Bronchial epithelial cell (primary cell): ENCODE data around the gene CCDC121. TPM values are rescaled to one million over a fixed set of nuclear protein-coding genes. Genes with fewer than 3 reads are reported as not detected.

Experiments
- DNase-seq: peaks from one replicate; pipeline ENCODE4 v3.0.0-alpha.2; 2010; ENCODE audit warnings: low read depth
- FAIRE-seq: peaks from 2 replicates; lab custom pipeline; 2011; peaks lifted over from hg19 to GRCh38; lab: Jason Lieb, UNC
- H3K27me3 ChIP-seq: 2 replicates; pipeline ENCODE4 v1.5.1; 2011; ENCODE audit warnings: low read length; ENCODE audit not compliant: control insufficient read depth, insufficient read depth
- H3K36me3 ChIP-seq: 2 replicates; pipeline ENCODE4 v1.5.1; 2011; ENCODE audit warnings: low read length; ENCODE audit not compliant: control insufficient read depth, insufficient read depth
- H3K4me3 ChIP-seq: 2 replicates; pipeline ENCODE4 v1.5.1; 2011; ENCODE audit warnings: mild to moderate bottlenecking, low read depth, low read length, control low read depth
- total RNA-seq: library from RNA; depleted of rRNA; stranded (reverse); fragments of >200 nt; gene quantifications from 2 replicates; pipeline ENCODE4 v1.2.1, GENCODE V29; 2014
- TF ChIP-seq, protein P1 (sequence below): IDR thresholded peaks from 2 replicates; pipeline ENCODE4 v1.5.1; 2011; ENCODE audit warnings: mild to moderate bottlenecking, moderate library complexity, low read length, control low read depth, inconsistent platforms; ENCODE audit not compliant: insufficient read depth, severe bottlenecking

Gene CCDC121
- total RNA-seq, 1 donor from 2014 or later, result 0.79 TPM

DNA sequence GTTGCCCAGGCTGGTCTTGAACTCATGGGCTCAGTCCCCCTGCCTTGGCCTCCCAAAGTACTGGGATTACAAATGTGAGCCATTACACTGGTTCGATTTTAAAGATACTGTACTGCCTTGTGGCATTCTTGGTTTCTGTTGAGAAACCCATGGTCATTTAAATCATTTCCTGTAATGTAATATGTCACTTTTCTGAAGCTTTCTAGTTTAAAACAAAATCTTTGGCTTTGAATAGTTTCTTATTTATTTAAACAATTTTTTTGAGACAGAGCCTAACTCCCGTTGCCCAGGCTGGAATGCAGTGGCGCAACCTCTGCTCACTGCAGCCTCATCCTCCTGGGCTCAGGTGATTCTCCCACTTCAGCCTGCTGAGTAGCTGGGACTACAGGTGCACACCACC, 37.1 kb downstream of the CCDC121 start:
- Histone ChIP-seq H3K27me3 (no peaks in the 10 kb centered on the region), H3K36me3 (no peaks in the 10 kb centered on the region), H3K4me3 (no peak overlapping the region)
- no peak for FAIRE-seq
- DNase-seq, result no peak
- TF ChIP-seq, protein P1, sequence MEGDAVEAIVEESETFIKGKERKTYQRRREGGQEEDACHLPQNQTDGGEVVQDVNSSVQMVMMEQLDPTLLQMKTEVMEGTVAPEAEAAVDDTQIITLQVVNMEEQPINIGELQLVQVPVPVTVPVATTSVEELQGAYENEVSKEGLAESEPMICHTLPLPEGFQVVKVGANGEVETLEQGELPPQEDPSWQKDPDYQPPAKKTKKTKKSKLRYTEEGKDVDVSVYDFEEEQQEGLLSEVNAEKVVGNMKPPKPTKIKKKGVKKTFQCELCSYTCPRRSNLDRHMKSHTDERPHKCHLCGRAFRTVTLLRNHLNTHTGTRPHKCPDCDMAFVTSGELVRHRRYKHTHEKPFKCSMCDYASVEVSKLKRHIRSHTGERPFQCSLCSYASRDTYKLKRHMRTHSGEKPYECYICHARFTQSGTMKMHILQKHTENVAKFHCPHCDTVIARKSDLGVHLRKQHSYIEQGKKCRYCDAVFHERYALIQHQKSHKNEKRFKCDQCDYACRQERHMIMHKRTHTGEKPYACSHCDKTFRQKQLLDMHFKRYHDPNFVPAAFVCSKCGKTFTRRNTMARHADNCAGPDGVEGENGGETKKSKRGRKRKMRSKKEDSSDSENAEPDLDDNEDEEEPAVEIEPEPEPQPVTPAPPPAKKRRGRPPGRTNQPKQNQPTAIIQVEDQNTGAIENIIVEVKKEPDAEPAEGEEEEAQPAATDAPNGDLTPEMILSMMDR, result no peak

DNA sequence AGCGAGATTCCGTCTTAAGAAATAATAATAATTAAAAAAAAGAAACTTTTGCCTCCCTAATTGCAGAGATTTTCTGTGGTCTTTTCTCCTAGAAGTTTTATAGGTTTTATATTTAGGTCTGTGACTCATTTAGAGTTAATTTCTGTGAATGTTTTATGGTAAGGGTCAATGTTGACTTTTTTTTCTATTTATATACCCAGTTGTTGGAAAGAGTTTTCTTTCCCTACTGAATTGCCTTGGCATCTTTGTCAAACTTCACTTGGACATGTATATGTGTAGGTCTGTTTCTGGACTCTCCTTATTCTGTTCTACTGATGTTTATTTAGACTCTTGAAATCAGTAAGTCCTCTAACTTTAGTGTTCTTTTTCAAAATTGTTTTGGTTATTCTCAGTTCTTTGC, 40.5 kb downstream of the CCDC121 start:
- no peak overlapping the region for H3K4me3 ChIP-seq
- no peak for FAIRE-seq
- no peaks in the 10 kb centered on the region for H3K27me3 ChIP-seq
- H3K36me3 ChIP-seq, result no peaks in the 10 kb centered on the region
- DNase-seq, result no peak
- TF ChIP-seq, protein P1, result no peak

DNA sequence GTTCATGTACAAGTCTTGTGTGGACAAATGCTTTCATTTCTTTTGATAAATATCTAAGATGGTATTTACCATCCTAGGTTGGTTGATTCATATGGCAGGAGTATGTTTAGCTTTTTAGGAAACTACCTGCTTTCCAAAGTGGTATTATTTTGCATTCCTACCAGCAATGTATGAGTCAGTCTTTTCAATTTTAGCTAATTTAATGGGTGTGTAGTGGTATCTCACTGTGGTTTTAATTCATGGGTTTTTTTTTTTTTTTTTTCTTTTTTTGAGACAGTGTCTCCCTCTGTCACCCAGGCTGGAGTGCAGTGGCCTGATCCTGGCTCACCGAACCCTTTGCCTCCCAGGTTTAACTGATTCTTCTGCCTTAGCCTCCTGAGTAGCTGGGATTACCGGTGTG, 41.8 kb downstream of the CCDC121 start:
- TF ChIP-seq, protein P1, result no peak
- FAIRE-seq (no peak), DNase-seq (no peak)
- no peaks in the 10 kb centered on the region for H3K36me3 ChIP-seq
- H3K4me3 ChIP-seq, result no peak overlapping the region
- H3K27me3 ChIP-seq, result no peaks in the 10 kb centered on the region

- TF ChIP-seq, protein P1, result no peak
- FAIRE-seq, result no peak
- no peak overlapping the region for H3K4me3 ChIP-seq
- H3K36me3 ChIP-seq, result no peaks in the 10 kb centered on the region
- no peak for DNase-seq
- no peaks in the 10 kb centered on the region for H3K27me3 ChIP-seq
Measured at GRCh38 chr2:27584597-27584996, 44.2 kb downstream of the CCDC121 start.

- FAIRE-seq (no peak), DNase-seq (peak; percentile 7)
- Histone ChIP-seq H3K27me3 (no peaks in the 10 kb centered on the region), H3K4me3 (peak overlapping the region; percentile 49), H3K36me3 (no peaks in the 10 kb centered on the region)
- TF ChIP-seq, protein P1, result no peak
Measured at GRCh38 chr2:27583390-27583915, 45.4 kb downstream of the CCDC121 start.
